ENCODE results near the gene METTL17. TPM values are rescaled to one million over a fixed set of nuclear protein-coding genes. Genes with fewer than 3 reads are reported as not detected.

The METTL17 gene
- total and polyA plus RNA-seq, 9 of the 15 experiments (the other 6 are each of a cell fraction or from before 2014, with no cell fraction given), result 65.6 to 150 (median 90.0) TPM

DNA sequence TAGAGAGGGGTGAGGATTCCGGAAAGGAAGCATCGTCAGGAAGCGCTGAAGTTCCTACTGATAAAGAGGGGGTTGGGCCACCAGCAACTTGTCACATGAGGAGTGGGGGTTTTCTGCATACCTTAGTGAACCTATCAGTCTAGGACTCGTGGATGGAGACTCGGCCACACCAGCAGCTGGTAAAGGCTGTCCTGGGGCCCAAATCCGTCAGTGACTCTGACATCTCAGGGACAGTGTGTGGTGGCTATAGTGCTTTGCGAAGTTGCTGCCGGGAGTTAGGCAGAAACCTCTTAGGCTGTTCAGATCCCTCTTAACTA, 18.1 kb upstream of the METTL17 start:
- ChIA-PET CTCF (ENCODE audit: low intra/inter-chr PET ratio) (interaction anchor here (0.7 to 1.3 kb wide), 2 partner anchors 25 to 114 kb away, joined by 4 to 22 read pairs; no protein-coding TSS in a partner anchor), POLR2A (interaction anchor here (0.5 to 1.4 kb wide), 6 partner anchors 23 to 290 kb away, joined by 3 to 6 read pairs (median 3); no protein-coding TSS in a partner anchor)
- Histone ChIP-seq H3K36me3 (ENCODE audit: control insufficient read depth, insufficient read depth, low read length) (no peaks in the 10 kb centered on the region), H3K4me2 (ENCODE audit: insufficient read depth, low read length) (peak overlapping the region; percentile 91), H3K9me3 (replicated peaks; ENCODE audit: control insufficient read depth, insufficient read depth, low read depth, low read length) (no peaks in the 10 kb centered on the region), H3K4me1 (replicated peaks in 1 of 2; ENCODE audit: control insufficient read depth in 2 of 2, insufficient read depth in 2 of 2, low read length in 2 of 2) (peaks cover 0 to 10% of the 10 kb centered on the region in 2 experiments; a peak in 3 of 5 replicates), H3K79me2 (ENCODE audit: control insufficient read depth, insufficient read depth, low read length) (no peaks in the 10 kb centered on the region), H4K20me1 (replicated peaks; ENCODE audit: control insufficient read depth, insufficient read depth, low read length) (no peaks in the 10 kb centered on the region), H3K4me3 (peak overlapping the region; percentile 48; the same call in 1 of the 2 replicates), H2AFZ (ENCODE audit: low read depth, low read length) (peak overlapping the region; percentile 94), H3K27me3 (ENCODE audit: control insufficient read depth in 2 of 2, insufficient read depth in 2 of 2, low read length in 2 of 2) (no peaks in the 10 kb centered on the region; a peak in 2 of 5 replicates), H3K27ac (ENCODE audit: extremely low read depth, low read depth, low read length) (no peak overlapping the region), H3K9me1 (ENCODE audit: control insufficient read depth, insufficient read depth, low read length) (no peaks in the 10 kb centered on the region), H3K9ac (ENCODE audit: insufficient read depth in 1 of 2, low read depth in 2 of 2, low read length in 2 of 2) (no peak overlapping the region)
- BruUV-seq (replicated peaks), result no TSS peak
- WGBS (ENCODE audit: insufficient coverage, low coverage, missing lambda C conversion rate), result 11% methylated on average over 6 of the region's 8 CpGs
- intact Hi-C loops (cut with micrococcal nuclease), result loop anchor here (1.0 to 5.0 kb wide), 3 partner anchors 99 to 275 kb away; no protein-coding TSS in a partner anchor
- ATAC-seq, result no peak; the same call in 1 of the 3 replicates
- in situ Hi-C loops (cut with MboI), result loop anchor here (25.0 kb wide), 1 partner anchor 259 kb away; no protein-coding TSS in a partner anchor
- no peak for FAIRE-seq
- DNase-seq (ENCODE audit: extremely low read depth in 1 of 4, low spot score in 3 of 4), result no peak
- TF ChIP-seq HMG20A (CRISPR knock-in tag; conservative IDR thresholded peaks at IDR 0.05) (no peak), DIDO1 (tag; IDR thresholded peaks at IDR 0.05; ENCODE audit: low read depth) (no peak), RUNX1 (IDR thresholded peaks at IDR 0.05; ENCODE audit: low read depth) (no peak), HNRNPLL (IDR thresholded peaks at IDR 0.05; ENCODE audit: low read depth, low read length, poor library complexity, severe bottlenecking) (peak; percentile 3), GABPB1 (CRISPR knock-in tag; IDR thresholded peaks at IDR 0.05) (peak; percentile 55; the same call in 1 of the 2 replicates), BHLHE40 (IDR thresholded peaks at IDR 0.05; ENCODE audit: low read length) (no peak), TAF7 (tag; IDR thresholded peaks at IDR 0.05) (no peak), ZNF316 (IDR thresholded peaks at IDR 0.05) (no peak), ZFP1 (CRISPR knock-in tag; IDR thresholded peaks at IDR 0.05) (no peak), ZNF224 (CRISPR knock-in tag; IDR thresholded peaks at IDR 0.05) (no peak), GTF2A2 (tag; IDR thresholded peaks at IDR 0.05) (no peak), FOSL1 (tag; conservative IDR thresholded peaks at IDR 0.05) (no peak), PHF21A (IDR thresholded peaks at IDR 0.05; ENCODE audit: borderline replicate concordance, low read depth) (no peak), NCOA1 (IDR thresholded peaks at IDR 0.05; ENCODE audit: low read depth) (no peak), ZNF165 (CRISPR knock-in tag; IDR thresholded peaks at IDR 0.05; ENCODE audit: borderline replicate concordance) (no peak), GABPA (tag; conservative IDR thresholded peaks at IDR 0.05; ENCODE audit: low read depth) (peak; percentile 43; the same call in 1 of the 2 replicates)
- TF ChIP-seq, protein P1, sequence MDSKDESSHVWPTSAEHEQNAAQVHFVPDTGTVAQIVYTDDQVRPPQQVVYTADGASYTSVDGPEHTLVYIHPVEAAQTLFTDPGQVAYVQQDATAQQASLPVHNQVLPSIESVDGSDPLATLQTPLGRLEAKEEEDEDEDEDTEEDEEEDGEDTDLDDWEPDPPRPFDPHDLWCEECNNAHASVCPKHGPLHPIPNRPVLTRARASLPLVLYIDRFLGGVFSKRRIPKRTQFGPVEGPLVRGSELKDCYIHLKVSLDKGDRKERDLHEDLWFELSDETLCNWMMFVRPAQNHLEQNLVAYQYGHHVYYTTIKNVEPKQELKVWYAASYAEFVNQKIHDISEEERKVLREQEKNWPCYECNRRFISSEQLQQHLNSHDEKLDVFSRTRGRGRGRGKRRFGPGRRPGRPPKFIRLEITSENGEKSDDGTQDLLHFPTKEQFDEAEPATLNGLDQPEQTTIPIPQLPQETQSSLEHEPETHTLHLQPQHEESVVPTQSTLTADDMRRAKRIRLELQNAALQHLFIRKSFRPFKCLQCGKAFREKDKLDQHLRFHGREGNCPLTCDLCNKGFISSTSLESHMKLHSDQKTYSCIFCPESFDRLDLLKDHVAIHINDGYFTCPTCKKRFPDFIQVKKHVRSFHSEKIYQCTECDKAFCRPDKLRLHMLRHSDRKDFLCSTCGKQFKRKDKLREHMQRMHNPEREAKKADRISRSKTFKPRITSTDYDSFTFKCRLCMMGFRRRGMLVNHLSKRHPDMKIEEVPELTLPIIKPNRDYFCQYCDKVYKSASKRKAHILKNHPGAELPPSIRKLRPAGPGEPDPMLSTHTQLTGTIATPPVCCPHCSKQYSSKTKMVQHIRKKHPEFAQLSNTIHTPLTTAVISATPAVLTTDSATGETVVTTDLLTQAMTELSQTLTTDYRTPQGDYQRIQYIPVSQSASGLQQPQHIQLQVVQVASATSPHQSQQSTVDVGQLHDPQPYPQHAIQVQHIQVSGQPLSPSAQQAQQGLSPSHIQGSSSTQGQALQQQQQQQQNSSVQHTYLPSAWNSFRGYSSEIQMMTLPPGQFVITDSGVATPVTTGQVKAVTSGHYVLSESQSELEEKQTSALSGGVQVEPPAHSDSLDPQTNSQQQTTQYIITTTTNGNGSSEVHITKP (IDR thresholded peaks at IDR 0.05; ENCODE audit: partially characterized antibody), result no peak
- TF ChIP-seq, protein P2, sequence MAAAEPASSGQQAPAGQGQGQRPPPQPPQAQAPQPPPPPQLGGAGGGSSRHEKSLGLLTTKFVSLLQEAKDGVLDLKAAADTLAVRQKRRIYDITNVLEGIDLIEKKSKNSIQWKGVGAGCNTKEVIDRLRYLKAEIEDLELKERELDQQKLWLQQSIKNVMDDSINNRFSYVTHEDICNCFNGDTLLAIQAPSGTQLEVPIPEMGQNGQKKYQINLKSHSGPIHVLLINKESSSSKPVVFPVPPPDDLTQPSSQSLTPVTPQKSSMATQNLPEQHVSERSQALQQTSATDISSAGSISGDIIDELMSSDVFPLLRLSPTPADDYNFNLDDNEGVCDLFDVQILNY (CRISPR knock-in tag; IDR thresholded peaks at IDR 0.05), result no peak
- TF ChIP-seq, protein P3, sequence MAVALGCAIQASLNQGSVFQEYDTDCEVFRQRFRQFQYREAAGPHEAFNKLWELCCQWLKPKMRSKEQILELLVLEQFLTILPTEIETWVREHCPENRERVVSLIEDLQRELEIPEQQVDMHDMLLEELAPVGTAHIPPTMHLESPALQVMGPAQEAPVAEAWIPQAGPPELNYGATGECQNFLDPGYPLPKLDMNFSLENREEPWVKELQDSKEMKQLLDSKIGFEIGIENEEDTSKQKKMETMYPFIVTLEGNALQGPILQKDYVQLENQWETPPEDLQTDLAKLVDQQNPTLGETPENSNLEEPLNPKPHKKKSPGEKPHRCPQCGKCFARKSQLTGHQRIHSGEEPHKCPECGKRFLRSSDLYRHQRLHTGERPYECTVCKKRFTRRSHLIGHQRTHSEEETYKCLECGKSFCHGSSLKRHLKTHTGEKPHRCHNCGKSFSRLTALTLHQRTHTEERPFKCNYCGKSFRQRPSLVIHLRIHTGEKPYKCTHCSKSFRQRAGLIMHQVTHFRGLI (CRISPR knock-in tag; IDR thresholded peaks at IDR 0.05), result no peak

Measured in K562 (cell line).